ENCODE results near the gene EIPR1. TPM values are rescaled to one million over a fixed set of nuclear protein-coding genes. Genes with fewer than 3 reads are reported as not detected.
A peak's percentile ranks its signal among the peaks of the same experiment; 100 is the strongest.

EIPR1 gene
- total and polyA plus RNA-seq, 8 donors = 4.3 to 12.5 (median 6.4) TPM

GRCh38 chr2:3177891-3178577 lies 199.6 kb downstream of the EIPR1 start:
- Histone ChIP-seq H3K27me3 (no peaks in the 10 kb centered on the region), H3K4me3 (no peak overlapping the region), H3K27ac (no peak overlapping the region), H3K9me3 (no peaks in the 10 kb centered on the region), H3K4me1 (no peaks in the 10 kb centered on the region), H3K36me3 (no peaks in the 10 kb centered on the region)
- no peak for TF ChIP-seq CTCF (IDR thresholded peaks at IDR 0.05)
- ATAC-seq = no peak
- 93 to 98% methylated on average over 10 of the region's 10 CpGs for WGBS, 2 donors
- intact Hi-C loops (cut with DNase I) = no loop called here
- peak in 2 of 6 donors; percentile 50 to 60 for DNase-seq
- no peak for FAIRE-seq

- Histone ChIP-seq H3K27ac (no peak overlapping the region), H3K36me3 (no peaks in the 10 kb centered on the region), H3K4me1 (no peaks in the 10 kb centered on the region), H3K9me3 (no peaks in the 10 kb centered on the region), H3K4me3 (no peak overlapping the region), H3K27me3 (no peaks in the 10 kb centered on the region)
- intact Hi-C loops (cut with DNase I) = no loop called here
- no peak for TF ChIP-seq CTCF (IDR thresholded peaks at IDR 0.05)
- FAIRE-seq = no peak
- ATAC-seq = no peak
- WGBS, 2 donors = 96 to 98% methylated on average over 25 of the region's 25 CpGs
- DNase-seq = peak in 1 of 6 donors; percentile 44
These were observed 200.8 kb downstream of the EIPR1 start for GRCh38 chr2:3176869-3177255.

GRCh38 chr2:3176071-3176868 lies 201.3 kb downstream of the EIPR1 start:
- TF ChIP-seq CTCF (IDR thresholded peaks at IDR 0.05) = no peak
- FAIRE-seq = no peak
- peak in 1 of 6 donors; percentile 46 for DNase-seq
- no peak for ATAC-seq
- H3K36me3 ChIP-seq = no peaks in the 10 kb centered on the region
- H3K27me3 ChIP-seq = no peaks in the 10 kb centered on the region
- no peaks in the 10 kb centered on the region for H3K4me1 ChIP-seq
- no peaks in the 10 kb centered on the region for H3K9me3 ChIP-seq
- no peak overlapping the region for H3K4me3 ChIP-seq
- intact Hi-C loops (cut with DNase I) = no loop called here
- no peak overlapping the region for H3K27ac ChIP-seq
- WGBS, 2 donors = 93% methylated on average over 23 of the region's 23 CpGs

GRCh38 chr2:3175568-3175955 lies 202.1 kb downstream of the EIPR1 start:
- no peak overlapping the region for H3K4me3 ChIP-seq
- DNase-seq = peak in 1 of 6 donors; percentile 12
- H3K27me3 ChIP-seq = no peaks in the 10 kb centered on the region
- intact Hi-C loops (cut with DNase I) = no loop called here
- ATAC-seq = no peak
- WGBS, 2 donors = 97 to 98% methylated on average over 5 of the region's 5 CpGs
- no peaks in the 10 kb centered on the region for H3K4me1 ChIP-seq
- no peak for FAIRE-seq
- no peak for TF ChIP-seq CTCF (IDR thresholded peaks at IDR 0.05)
- H3K27ac ChIP-seq = no peak overlapping the region
- H3K36me3 ChIP-seq = no peaks in the 10 kb centered on the region
- no peaks in the 10 kb centered on the region for H3K9me3 ChIP-seq

Measured in pancreas (tissue), 10 donors.